ENCODE results near the gene PLEKHO1.

PLEKHO1 gene

GRCh38 chr1:150150133-150151021 lies 661 bp downstream of the PLEKHO1 start:
- DNase-seq = peak; percentile 26

DNA sequence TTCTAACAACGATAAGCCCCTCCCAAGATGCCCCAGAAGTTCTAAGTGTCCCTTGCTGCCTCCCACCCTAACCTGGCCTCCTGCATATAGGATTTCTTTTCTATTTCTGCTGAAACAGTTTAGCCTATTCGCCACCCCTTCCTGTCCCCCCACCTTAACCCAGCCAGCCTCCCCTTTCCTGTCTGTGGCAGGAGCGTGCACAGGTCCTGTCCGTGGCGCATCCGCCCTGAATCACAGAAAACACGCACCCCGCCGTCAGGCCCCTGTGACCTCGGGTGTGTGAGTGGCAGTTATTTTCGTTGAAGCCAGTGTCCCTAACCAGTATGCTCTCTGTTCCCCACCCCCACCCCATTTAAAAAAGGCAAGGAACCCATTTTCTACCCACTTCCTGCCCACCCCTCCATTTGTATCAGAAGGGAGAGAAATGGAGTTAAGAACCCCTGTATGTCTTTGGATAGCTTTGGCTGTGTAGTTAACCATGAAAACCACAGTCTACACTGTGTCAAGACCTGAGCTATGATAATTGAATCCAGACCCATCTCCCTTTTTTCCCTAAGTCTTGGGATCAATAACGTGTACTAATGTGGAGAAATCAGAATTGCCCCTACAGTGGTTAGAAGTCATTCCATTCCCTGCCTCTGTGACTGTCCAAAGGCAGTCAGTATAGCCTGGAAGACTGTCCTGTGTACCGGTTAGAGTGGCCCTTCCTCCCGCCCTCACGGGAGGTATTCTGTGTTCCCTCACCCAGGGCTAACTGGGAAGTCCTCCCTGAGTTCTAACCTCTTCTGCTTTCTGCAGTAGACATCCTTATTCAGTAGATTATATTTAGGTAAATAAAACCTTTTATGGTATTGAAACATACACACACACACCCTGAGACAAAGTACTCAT lies 1.8 kb downstream of the PLEKHO1 start:
- DNase-seq = peak; percentile 82

DNA sequence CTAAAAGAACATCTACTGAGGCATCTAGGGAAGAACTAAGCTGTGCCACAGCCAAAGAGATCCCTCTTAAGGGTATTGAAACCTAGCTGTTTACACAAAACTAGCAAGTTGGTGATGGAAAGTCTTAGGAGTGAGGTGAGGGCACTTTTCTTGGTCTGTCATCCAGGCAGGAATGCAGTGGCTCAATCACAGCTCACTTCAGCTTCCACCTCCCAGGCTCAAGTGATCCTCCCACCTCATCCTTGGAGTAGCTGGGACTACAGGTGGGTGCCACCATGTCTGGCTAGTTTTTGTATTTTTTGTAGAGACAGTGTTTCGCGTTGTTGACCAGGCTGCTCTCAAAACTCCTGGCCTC lies 2.4 kb downstream of the PLEKHO1 start:
- DNase-seq = no peak

- no peak for DNase-seq
These were observed 3.2 kb downstream of the PLEKHO1 start for GRCh38 chr1:150152772-150153456.

GRCh38 chr1:150154143-150154542 lies 4.4 kb downstream of the PLEKHO1 start:
- DNase-seq = no peak

GRCh38 chr1:150155413-150156071 lies 5.8 kb downstream of the PLEKHO1 start:
- DNase-seq = no peak

GRCh38 chr1:150156868-150157603 lies 7.3 kb downstream of the PLEKHO1 start:
- no peak for DNase-seq

- DNase-seq = no peak
These were observed 9.8 kb downstream of the PLEKHO1 start for GRCh38 chr1:150159550-150159949.

DNA sequence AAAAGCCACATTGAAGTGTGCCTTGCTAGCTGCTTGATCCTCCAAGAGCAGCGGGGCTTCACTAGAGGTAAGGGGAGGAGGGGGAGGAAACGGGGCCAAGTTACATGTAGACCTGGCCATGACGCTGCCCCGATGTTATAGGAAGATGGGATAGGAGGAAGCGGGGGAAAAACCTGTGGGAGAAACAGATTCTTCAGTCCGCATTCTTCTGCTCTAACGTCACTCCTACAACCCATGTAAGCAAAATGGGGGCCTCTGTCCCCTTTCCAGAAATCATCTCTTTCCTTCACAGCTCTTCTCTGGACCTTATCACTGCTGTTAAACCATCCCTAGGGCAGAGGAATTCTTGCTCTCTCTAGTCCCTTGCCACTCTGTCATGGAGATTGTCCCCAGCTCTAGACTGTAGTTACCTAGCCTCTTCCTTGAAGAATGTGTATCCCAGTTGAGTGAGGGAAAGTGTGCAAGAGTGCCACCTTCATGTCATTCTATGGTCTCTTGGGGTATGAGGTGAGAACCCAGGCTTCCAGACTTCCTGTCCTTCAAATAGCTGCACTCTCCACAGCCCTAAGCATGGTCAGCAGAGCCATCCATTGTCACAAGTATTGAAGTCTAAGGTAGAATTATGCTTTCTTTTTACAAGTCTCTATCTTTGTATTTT lies 11.4 kb downstream of the PLEKHO1 start:
- no peak for DNase-seq

DNA sequence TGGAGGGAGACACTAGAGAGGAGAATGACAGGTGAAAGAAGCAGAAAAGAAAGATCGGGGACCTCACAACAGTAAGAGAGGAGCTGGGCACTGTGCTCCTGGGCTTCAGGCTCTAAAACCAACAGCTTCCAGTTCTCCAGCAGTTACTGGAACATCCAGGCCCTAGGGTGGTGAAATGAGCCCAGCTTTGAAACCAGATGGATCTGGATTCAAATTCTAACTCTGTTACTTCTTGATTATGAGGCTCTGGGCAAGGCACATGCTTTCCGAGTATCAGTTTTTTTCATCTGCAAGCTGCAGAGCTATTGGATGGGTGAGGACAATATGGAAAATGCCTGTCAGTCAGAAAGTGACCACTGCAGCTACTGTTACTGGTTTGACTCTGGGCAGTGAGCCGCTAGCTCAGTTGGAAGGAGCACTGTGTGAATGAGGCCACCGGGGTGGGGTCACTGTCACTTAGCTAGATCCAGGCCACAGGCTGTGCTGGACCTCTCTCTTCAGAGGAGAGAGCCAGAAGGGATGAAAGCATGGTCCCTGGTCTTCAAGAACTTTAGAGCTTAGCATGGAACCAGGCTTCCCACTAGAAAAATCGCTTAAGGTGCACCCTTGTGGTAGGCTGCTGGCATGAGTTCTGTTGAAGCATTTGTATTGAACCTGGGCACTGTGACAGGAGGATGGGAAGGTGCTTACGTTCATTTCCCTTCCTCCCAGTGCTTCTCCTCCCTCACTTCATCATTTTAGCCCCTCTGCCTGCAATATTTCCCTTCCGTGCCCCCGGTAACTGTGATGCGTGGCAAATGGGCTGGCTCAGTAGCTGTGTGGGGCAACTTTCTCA lies 12.2 kb downstream of the PLEKHO1 start:
- no peak for DNase-seq

DNA sequence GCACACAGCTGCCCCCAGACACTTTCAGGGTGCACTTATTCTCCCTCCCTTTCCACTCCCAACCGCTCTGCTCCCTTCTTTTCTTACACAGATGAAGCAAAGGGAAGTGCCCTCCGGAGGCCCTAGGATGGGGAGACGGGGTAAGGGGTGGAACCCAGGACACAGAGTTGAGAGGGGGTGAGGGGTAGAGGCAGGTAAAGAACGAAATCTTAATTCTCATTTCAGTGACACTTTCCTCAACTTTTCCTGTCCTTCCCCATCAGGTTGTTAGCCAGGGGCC lies 12.8 kb downstream of the PLEKHO1 start:
- DNase-seq = no peak

GRCh38 chr1:150162862-150163706 lies 13.4 kb downstream of the PLEKHO1 start:
- DNase-seq = no peak

DNA sequence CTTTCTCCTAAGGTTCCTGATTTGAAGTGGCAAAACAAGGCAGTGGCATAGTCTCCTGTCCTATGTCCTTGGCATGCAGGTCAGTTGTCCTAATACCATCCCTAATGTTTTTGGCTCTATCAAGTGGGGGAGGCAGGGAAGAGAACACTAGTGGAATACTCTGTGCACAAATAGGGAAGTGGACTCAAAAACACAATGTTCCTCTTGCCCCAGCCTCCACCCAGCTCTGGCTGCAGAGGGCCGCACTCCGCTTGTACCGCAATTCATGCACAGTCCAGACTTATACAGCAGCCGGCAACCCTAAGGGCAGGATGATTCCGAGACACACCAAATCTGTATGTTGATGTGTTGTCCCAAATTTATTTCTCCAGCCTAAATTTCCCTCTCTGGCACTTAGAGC lies 14.5 kb downstream of the PLEKHO1 start:
- DNase-seq = no peak

DNA sequence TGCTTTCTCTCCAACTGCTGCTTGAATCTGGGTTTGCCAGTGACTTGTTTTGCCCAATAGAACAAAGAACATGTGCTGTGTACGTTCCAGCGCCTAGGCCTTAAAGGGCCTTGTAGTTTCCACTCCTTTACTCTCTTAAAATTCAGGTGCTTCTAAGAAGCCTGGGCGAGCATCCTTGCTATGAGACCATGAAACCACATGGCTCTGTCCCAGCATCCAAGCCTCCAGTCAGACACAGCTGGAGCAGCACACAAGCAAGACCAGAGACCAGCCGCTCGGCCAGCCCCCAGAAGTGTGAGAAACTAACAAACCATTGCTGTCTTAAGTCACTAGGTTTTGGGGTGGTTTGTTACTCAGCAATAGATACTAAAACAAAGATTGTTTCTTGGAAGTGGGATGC lies 15.1 kb downstream of the PLEKHO1 start:
- no peak for DNase-seq

GRCh38 chr1:150165622-150166612 lies 16.2 kb downstream of the PLEKHO1 start:
- DNase-seq = peak; percentile 46

GRCh38 chr1:150168960-150169601 lies 19.4 kb downstream of the PLEKHO1 start:
- DNase-seq = peak; percentile 54

DNA sequence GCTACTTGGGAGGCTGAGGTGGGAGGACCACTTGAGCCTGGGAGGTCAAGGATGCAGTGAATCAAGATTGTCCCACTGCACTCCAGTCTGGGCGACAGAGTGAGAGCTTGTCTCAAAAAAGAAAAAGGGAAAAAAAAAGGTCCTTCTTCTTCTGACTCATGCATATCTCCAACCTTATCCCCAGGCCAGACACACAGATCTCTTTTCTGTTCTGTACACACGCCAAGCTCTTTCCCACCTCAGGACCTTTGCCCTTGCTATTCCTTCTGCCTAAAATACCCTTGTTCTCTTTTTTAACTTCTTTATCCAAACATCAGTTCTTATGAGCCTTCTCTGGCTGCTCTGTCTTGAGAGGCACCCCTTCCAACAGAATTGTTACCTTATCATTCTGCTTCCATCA lies 22.1 kb downstream of the PLEKHO1 start:
- no peak for DNase-seq

GRCh38 chr1:150173141-150173585 lies 23.4 kb downstream of the PLEKHO1 start:
- no peak for DNase-seq
